OCI-LY1 (cell line): ENCODE measurements around the gene MED4.

Experiments
- CTCF ChIP-seq: fragments of 200-600 bp; sonication (generic), shearing (Covaris generic); IDR thresholded peaks from 2 replicates; pipeline ENCODE4 v1.5.1; 2017; ENCODE audit warnings: mild to moderate bottlenecking, antibody characterized with exemption, low read length, moderate library complexity, mixed read lengths
- EZH2 ChIP-seq: fragments of 200-600 bp; sonication (generic), shearing (Covaris generic); IDR thresholded peaks from 2 replicates; pipeline ENCODE4 v1.8.0; 2017; ENCODE audit warnings: borderline replicate concordance, mixed run types, mild to moderate bottlenecking, antibody characterized with exemption, low read length, moderate library complexity, mixed read lengths

DNA sequence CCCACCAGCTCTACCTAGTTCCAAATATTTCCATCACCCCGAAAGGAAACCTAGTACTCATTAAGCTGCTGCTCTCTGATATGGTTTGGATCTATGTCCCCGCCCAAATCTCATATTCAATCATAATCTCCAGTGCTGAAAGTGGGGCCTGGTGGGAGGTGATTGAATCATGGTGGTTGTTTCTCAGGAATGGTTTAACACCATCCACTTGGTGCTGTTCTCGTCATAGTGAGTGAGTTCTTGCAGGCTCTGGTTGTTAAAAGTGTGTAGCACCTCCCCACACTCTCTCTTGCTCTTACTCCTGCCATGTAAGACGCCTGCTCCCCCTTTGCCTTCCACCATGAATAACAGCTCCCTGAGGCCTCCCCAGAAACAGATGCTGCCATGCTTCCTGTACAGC, 43.4 kb upstream of the MED4 start:
- TF ChIP-seq EZH2 = no peak
- TF ChIP-seq CTCF = no peak
